ENCODE results near the gene OSBPL2. TPM values are rescaled to one million over a fixed set of nuclear protein-coding genes. Genes with fewer than 3 reads are reported as not detected.

OSBPL2 gene
- total and polyA plus RNA-seq, 2 donors (not counting 3 experiments of a cell fraction or from before 2014, with no cell fraction given), result 13.1 to 33.0 TPM

DNA sequence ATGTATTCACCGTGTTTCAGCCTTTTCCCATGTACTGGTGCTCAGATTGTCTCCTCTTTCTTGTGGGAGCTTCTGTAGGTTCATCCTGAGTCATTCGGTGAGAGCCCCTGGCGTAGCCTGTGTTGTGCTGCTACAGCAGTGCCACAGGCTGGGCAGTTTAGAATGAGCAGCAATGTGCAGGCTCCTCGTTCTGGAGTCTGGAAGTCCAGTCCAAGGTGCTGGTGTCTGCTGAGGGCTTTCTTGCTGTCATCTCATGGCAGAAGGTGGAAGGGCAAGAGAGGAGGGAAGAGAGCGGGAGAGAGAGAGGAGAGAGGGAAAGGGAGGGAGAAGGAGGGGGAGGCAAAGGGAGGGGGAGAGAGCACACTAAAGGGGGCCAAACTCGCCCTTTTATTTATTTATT lies 15.1 kb downstream of the OSBPL2 start:
- Histone ChIP-seq H3K4me3 (replicated peaks in 1 of 3; ENCODE audit: insufficient read depth in 1 of 3, low read depth in 1 of 3, low read length in 3 of 3) (no peak overlapping the region), H4K20me1 (replicated peaks; ENCODE audit: control insufficient read depth, extremely low read depth, insufficient read depth, low read length) (no peaks in the 10 kb centered on the region), H3K4me1 (ENCODE audit: control insufficient read depth, extremely low read depth, insufficient read depth, low read length) (no peaks in the 10 kb centered on the region), H3K4me2 (ENCODE audit: insufficient read depth, low read length) (no peak overlapping the region), H3K79me2 (ENCODE audit: control insufficient read depth, insufficient read depth, low read length) (peaks cover 2% of the 10 kb centered on the region), H3K36me3 (ENCODE audit: control insufficient read depth in 2 of 2, extremely low read depth in 1 of 2, insufficient read depth in 2 of 2, low read length in 2 of 2) (peaks cover 0 to 8% of the 10 kb centered on the region in 2 experiments), H3K27me3 (ENCODE audit: control insufficient read depth in 2 of 2, insufficient read depth in 2 of 2, low read length in 2 of 2) (no peaks in the 10 kb centered on the region), H2AFZ (ENCODE audit: low read depth, low read length) (no peak overlapping the region), H3K9me1 (replicated peaks; ENCODE audit: control insufficient read depth, extremely low read depth, insufficient read depth, low read length) (no peaks in the 10 kb centered on the region), H3K27ac (ENCODE audit: insufficient read depth, low read depth, low read length) (no peak overlapping the region), H3K9me3 (replicated peaks; ENCODE audit: control insufficient read depth, insufficient read depth, low read length) (no peaks in the 10 kb centered on the region), H3K9ac (replicated peaks; ENCODE audit: extremely low read depth, insufficient read depth, low read length) (no peak overlapping the region)
- TF ChIP-seq, protein P1, sequence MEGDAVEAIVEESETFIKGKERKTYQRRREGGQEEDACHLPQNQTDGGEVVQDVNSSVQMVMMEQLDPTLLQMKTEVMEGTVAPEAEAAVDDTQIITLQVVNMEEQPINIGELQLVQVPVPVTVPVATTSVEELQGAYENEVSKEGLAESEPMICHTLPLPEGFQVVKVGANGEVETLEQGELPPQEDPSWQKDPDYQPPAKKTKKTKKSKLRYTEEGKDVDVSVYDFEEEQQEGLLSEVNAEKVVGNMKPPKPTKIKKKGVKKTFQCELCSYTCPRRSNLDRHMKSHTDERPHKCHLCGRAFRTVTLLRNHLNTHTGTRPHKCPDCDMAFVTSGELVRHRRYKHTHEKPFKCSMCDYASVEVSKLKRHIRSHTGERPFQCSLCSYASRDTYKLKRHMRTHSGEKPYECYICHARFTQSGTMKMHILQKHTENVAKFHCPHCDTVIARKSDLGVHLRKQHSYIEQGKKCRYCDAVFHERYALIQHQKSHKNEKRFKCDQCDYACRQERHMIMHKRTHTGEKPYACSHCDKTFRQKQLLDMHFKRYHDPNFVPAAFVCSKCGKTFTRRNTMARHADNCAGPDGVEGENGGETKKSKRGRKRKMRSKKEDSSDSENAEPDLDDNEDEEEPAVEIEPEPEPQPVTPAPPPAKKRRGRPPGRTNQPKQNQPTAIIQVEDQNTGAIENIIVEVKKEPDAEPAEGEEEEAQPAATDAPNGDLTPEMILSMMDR (IDR thresholded peaks at IDR 0.05; ENCODE audit: extremely low read depth in 1 of 2, insufficient read depth in 1 of 2, low read depth in 1 of 2, low read length in 2 of 2), result no peak
- TF ChIP-seq MYC (IDR thresholded peaks at IDR 0.05; ENCODE audit: low read depth, low read length) (no peak), JUN (IDR thresholded peaks at IDR 0.05; ENCODE audit: borderline replicate concordance, insufficient read depth, insufficient read length, low read depth) (no peak), GATA2 (IDR thresholded peaks at IDR 0.05; ENCODE audit: insufficient read depth, insufficient read length, low read depth, low read length) (no peak), EZH2 (IDR thresholded peaks at IDR 0.05; ENCODE audit: borderline replicate concordance, low read depth, low read length, severe bottlenecking) (no peak), POLR2AphosphoS5 (IDR thresholded peaks at IDR 0.05; ENCODE audit: insufficient read depth, low read depth, low read length) (no peak), POLR2A (IDR thresholded peaks at IDR 0.05; ENCODE audit: low read depth, low read length) (no peak), MAX (IDR thresholded peaks at IDR 0.05; ENCODE audit: insufficient read depth, insufficient read length) (no peak), FOS (IDR thresholded peaks at IDR 0.05; ENCODE audit: borderline replicate concordance, insufficient read depth, low read length) (no peak)
- CTCF ChIA-PET, result no interaction called here
- POLR2A ChIA-PET, result no interaction called here
- no TSS peak for BruUV-seq (replicated peaks)
- no peak for FAIRE-seq
- DNase-seq (ENCODE audit: low read depth, low spot score), result no peak
- intact Hi-C loops (cut with micrococcal nuclease), result no loop called here
- dilution Hi-C loops (cut with MboI; ENCODE audit: extremely low pct_ligation_motif_present, low sequenced_read_pairs), result no loop called here

Data from endothelial cell of umbilical vein (primary cell).